ENCODE measurements around the gene CANT1. TPM values are rescaled to one million over a fixed set of nuclear protein-coding genes. Genes with fewer than 3 reads are reported as not detected.

CANT1 gene
- total RNA-seq, 1 experiment from 2014 or later: 33.0 TPM

GRCh38 chr17:79045842-79046196, 36.3 kb upstream of the CANT1 start:
- no peak overlapping the region for H4K5ac ChIP-seq (ENCODE audit: insufficient read length, low read depth, low read length)
- no peaks in the 10 kb centered on the region for H3K79me2 ChIP-seq (ENCODE audit: insufficient read depth, low read length)
- WGBS (ENCODE audit: extremely low coverage, insufficient read length, low lambda C conversion rate): no CpG with 5 or more reads among the region's 11 CpGs

More at GRCh38 chr17:79045842-79046196, 36.3 kb upstream of the CANT1 start:
- no peak overlapping the region for H3K9ac ChIP-seq (ENCODE audit: extremely low read depth, insufficient read length, low read length)
- no peaks in the 10 kb centered on the region for H3K23me2 ChIP-seq (ENCODE audit: insufficient read length, low read depth, low read length, poor library complexity, severe bottlenecking)
- H3K4me2 ChIP-seq (ENCODE audit: insufficient read depth, insufficient read length, low read length): no peak overlapping the region
- no peak overlapping the region for H3K56ac ChIP-seq (ENCODE audit: insufficient read length, low read depth, low read length)
- no peak overlapping the region for H3K27ac ChIP-seq (ENCODE audit: insufficient read length, low read depth, low read length)
- Mint-ChIP-seq H3K9me3 (peaks cover 4 to 11% of the 10 kb centered on the region in 2 experiments; a peak in 4 of 5 replicates), H3K27me3 (ENCODE audit: low read depth) (peaks cover 80% of the 10 kb centered on the region), H3K4me1 (peaks cover 0 to 14% of the 10 kb centered on the region in 2 experiments; a peak in 2 of 4 replicates), H3K36me3 (ENCODE audit: insufficient read depth in 1 of 3, low read depth in 3 of 3) (no peaks in the 10 kb centered on the region; a peak in 1 of 7 replicates), H3K27ac (no peak overlapping the region), H3K4me3 (no peak overlapping the region; a peak in 1 of 5 replicates)
- H3K79me1 ChIP-seq (ENCODE audit: insufficient read depth, low read depth, low read length, poor library complexity, severe bottlenecking): no peaks in the 10 kb centered on the region
- no peak overlapping the region for H3T11ph ChIP-seq (ENCODE audit: low read length)
- TF ChIP-seq CTCF (conservative IDR thresholded peaks at IDR 0.05): peak; percentile 95
- no peak overlapping the region for H2BK120ac ChIP-seq (ENCODE audit: low read depth, low read length, poor library complexity, severe bottlenecking)
- peak; percentile 91 for DNase-seq
- H3K18ac ChIP-seq (ENCODE audit: insufficient read length, low read depth, low read length): no peak overlapping the region
- no peaks in the 10 kb centered on the region for H3K27me3 ChIP-seq (ENCODE audit: insufficient read depth, low read length)
- H3K4me1 ChIP-seq (ENCODE audit: insufficient read depth, low read length): no peaks in the 10 kb centered on the region
- no peak overlapping the region for H2BK12ac ChIP-seq (ENCODE audit: insufficient read length, low read depth, low read length)
- H4K8ac ChIP-seq (replicated peaks; ENCODE audit: insufficient read length, low read depth, low read length): no peak overlapping the region
- H3K4ac ChIP-seq (ENCODE audit: low read depth, low read length): no peak overlapping the region
- H4K91ac ChIP-seq (ENCODE audit: insufficient read length, low read depth, low read length): no peak overlapping the region
- H3K23ac ChIP-seq (ENCODE audit: insufficient read length, low read depth, low read length): no peak overlapping the region
- no peak overlapping the region for H2BK5ac ChIP-seq (ENCODE audit: insufficient read length, low read length)
- no peak overlapping the region for H2BK20ac ChIP-seq (ENCODE audit: low read depth, low read length, poor library complexity, severe bottlenecking)
- peaks cover 2% of the 10 kb centered on the region for H4K20me1 ChIP-seq (ENCODE audit: control insufficient read depth, insufficient read depth, insufficient read length)
- H2BK15ac ChIP-seq (ENCODE audit: low read depth, low read length): no peak overlapping the region
- H2AFZ ChIP-seq (ENCODE audit: low read length): no peak overlapping the region
- H2AK5ac ChIP-seq (ENCODE audit: insufficient read length, low read length): no peak overlapping the region
- H3K9me3 ChIP-seq (ENCODE audit: control insufficient read depth, low read depth, low read length): no peaks in the 10 kb centered on the region
- H3K14ac ChIP-seq (ENCODE audit: insufficient read depth, low read length): no peak overlapping the region
